ENCODE measurements around the gene ACO2.

Gene ACO2

DNA sequence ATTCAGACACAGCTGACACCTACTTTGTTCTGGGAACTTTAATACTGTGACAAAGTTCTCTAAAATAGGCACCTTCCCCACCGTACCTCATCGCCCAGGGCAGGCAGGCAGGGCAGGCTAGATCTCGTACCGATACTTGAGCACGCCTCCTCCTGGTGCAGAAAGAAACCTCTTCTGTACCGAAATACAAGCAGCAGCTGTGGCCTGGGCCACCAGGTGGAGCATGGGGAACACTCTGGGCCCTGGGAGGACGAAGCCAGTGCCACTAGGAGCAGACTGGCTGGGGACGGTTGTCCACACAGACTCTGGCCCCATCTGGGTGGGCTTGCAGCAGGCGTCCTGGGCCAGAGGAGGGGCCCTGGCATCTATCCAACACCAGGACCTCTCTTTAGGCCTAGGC is 108.0 kb downstream of the ACO2 start:
- TF ChIP-seq, protein P1, sequence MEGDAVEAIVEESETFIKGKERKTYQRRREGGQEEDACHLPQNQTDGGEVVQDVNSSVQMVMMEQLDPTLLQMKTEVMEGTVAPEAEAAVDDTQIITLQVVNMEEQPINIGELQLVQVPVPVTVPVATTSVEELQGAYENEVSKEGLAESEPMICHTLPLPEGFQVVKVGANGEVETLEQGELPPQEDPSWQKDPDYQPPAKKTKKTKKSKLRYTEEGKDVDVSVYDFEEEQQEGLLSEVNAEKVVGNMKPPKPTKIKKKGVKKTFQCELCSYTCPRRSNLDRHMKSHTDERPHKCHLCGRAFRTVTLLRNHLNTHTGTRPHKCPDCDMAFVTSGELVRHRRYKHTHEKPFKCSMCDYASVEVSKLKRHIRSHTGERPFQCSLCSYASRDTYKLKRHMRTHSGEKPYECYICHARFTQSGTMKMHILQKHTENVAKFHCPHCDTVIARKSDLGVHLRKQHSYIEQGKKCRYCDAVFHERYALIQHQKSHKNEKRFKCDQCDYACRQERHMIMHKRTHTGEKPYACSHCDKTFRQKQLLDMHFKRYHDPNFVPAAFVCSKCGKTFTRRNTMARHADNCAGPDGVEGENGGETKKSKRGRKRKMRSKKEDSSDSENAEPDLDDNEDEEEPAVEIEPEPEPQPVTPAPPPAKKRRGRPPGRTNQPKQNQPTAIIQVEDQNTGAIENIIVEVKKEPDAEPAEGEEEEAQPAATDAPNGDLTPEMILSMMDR (IDR thresholded peaks at IDR 0.05; ENCODE audit: borderline replicate concordance, insufficient read depth, low read depth, low read length), result peak; percentile 61; the same call in 1 of the 2 replicates
- no peak overlapping the region for H3K4me3 ChIP-seq (ENCODE audit: low read depth, low read length)

DNA sequence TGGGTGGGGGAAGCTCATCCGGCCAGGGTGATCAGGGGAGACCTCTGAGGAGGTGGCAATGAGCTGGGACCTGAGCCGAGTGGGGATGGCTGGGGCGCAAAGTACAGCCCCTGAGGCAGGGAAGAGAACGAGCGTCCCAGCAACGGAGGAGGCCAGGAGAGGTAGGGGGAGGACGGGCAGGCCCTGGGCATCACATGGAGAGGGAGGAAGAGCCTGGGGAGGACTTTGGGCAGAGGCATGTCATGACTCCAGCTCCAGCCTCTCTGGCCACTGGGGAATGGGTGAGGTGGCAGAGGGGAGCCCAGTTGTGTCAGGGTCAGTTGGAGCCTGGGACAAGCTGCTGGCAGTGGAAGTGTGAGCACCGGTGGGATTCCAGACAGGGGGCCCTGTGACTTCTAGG is 109.2 kb downstream of the ACO2 start:
- TF ChIP-seq, protein P1 (IDR thresholded peaks at IDR 0.05; ENCODE audit: borderline replicate concordance, insufficient read depth, low read depth, low read length), result no peak
- no peak overlapping the region for H3K4me3 ChIP-seq (ENCODE audit: low read depth, low read length)

All from GM12875 (cell line).